Ishikawa (cell line): ENCODE measurements around the gene F11R.

Source experiments
- CEBPB ChIP-seq: IDR thresholded peaks from 2 replicates; pipeline ENCODE4 v1.6.1; 2012
- EP300 ChIP-seq: IDR thresholded peaks from 2 replicates; pipeline ENCODE4 v1.6.1; 2012; ENCODE audit warnings: borderline replicate concordance
- NFIC ChIP-seq: IDR thresholded peaks from 2 replicates; pipeline ENCODE4 v1.6.1; 2012
- REST ChIP-seq: IDR thresholded peaks from 2 replicates; pipeline ENCODE4 v1.6.1; 2012; ENCODE audit warnings: low read depth, mild to moderate bottlenecking
- TF ChIP-seq, protein P1 (sequence below): IDR thresholded peaks from 2 replicates; pipeline ENCODE4 v1.6.1; 2012

DNA sequence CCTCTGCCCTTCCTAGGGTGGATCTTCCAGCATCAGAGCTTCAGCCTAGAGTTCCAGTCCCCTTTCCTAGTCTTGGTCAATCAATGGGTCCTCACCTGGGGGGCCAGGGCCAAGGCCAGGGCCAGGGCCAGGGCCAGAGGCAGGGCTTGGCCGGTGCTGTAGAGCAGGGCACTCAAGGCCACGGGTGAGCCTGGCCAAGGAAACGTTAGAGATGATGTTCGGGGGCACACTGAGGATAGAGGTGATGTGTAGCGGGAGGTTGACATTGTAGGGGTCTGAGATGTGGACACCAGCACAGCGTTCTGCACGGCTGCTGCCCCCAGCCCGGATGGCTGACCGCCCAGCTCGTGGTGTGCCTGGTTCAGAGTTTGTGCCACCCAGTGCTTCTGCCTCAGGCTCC is 30.3 kb upstream of the F11R start:
- no peak for TF ChIP-seq REST
- TF ChIP-seq NFIC: no peak
- no peak for TF ChIP-seq EP300
- TF ChIP-seq, protein P1, sequence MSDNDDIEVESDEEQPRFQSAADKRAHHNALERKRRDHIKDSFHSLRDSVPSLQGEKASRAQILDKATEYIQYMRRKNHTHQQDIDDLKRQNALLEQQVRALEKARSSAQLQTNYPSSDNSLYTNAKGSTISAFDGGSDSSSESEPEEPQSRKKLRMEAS: no peak
- no peak for TF ChIP-seq CEBPB
